GM23338 (cell line): ENCODE data around the gene ZNF853. TPM values are rescaled to one million over a fixed set of nuclear protein-coding genes. Genes with fewer than 3 reads are reported as not detected.

Experiments
- ATAC-seq: fragments of 200-7000 bp; cut with Tn5 transposase; 3 replicates; pipeline ENCODE4 v1.9.1; 2020
- DNase-seq: peaks from one replicate; pipeline ENCODE4 v3.0.0-alpha.2; 2015; ENCODE audit warnings: low spot score
- H2AFZ ChIP-seq: fragments of 200-600 bp; sonication (generic); 2 replicates; pipeline ENCODE4 v1.8.0; 2016; ENCODE audit warnings: antibody characterized with exemption, mild to moderate bottlenecking, moderate library complexity
- H3F3A ChIP-seq: fragments of 200-600 bp; sonication (generic); replicated peaks from 2 replicates; pipeline ENCODE4 v1.8.0; 2017; ENCODE audit warnings: antibody characterized with exemption, mixed run types, low read depth
- H3K27ac ChIP-seq: fragments of 200-600 bp; sonication (generic); 2 replicates; pipeline ENCODE4 v1.6.1; 2016; ENCODE audit warnings: low read depth
- H3K27me3 ChIP-seq: fragments of 200-600 bp; sonication (generic); 2 replicates; pipeline ENCODE4 v1.8.0; 2016; ENCODE audit warnings: mild to moderate bottlenecking, mixed run types, moderate library complexity; ENCODE audit not compliant: insufficient read depth
- H3K36me3 ChIP-seq: fragments of 200-600 bp; sonication (generic); 2 replicates; pipeline ENCODE4 v1.8.0; 2016; ENCODE audit warnings: mild to moderate bottlenecking; ENCODE audit not compliant: insufficient read depth
- H3K4me1 ChIP-seq: fragments of 200-600 bp; sonication (generic); 2 replicates; pipeline ENCODE4 v1.8.0; 2016; ENCODE audit warnings: mild to moderate bottlenecking, moderate library complexity; ENCODE audit not compliant: insufficient read depth
- H3K4me2 ChIP-seq: fragments of 200-600 bp; sonication (generic); 2 replicates; pipeline ENCODE4 v1.7.1; 2017; ENCODE audit warnings: mixed run types
- H3K4me3 ChIP-seq: fragments of 200-600 bp; sonication (generic); 2 replicates; pipeline ENCODE4 v1.6.1; 2016; ENCODE audit warnings: mixed run types
- H3K79me2 ChIP-seq: fragments of 200-600 bp; sonication (generic); replicated peaks from 2 replicates; pipeline ENCODE4 v1.8.0; 2017; ENCODE audit warnings: mild to moderate bottlenecking; ENCODE audit not compliant: insufficient read depth
- H3K9me2 ChIP-seq: fragments of 200-600 bp; sonication (generic); 2 replicates; pipeline ENCODE4 v1.8.0; 2017; ENCODE audit not compliant: insufficient read depth
- H4K20me1 ChIP-seq: fragments of 200-600 bp; sonication (generic); replicated peaks from 2 replicates; pipeline ENCODE4 v1.8.0; 2017; ENCODE audit warnings: mild to moderate bottlenecking; ENCODE audit not compliant: insufficient read depth
- H3K27ac Mint-ChIP-seq: 2 replicates; pipeline ENCODE4 v1.8.0; 2020; ENCODE audit warnings: inconsistent platforms, mild to moderate bottlenecking, moderate library complexity, mixed read lengths
- H3K27me3 Mint-ChIP-seq: 3 replicates; pipeline ENCODE4 v1.8.0; 2022; ENCODE audit warnings: low read depth, mild to moderate bottlenecking, moderate library complexity, mixed read lengths, inconsistent platforms; ENCODE audit not compliant: insufficient read depth, poor library complexity
- H3K36me3 Mint-ChIP-seq: 3 replicates; pipeline ENCODE4 v1.8.0; 2021; ENCODE audit warnings: low read depth, mild to moderate bottlenecking, inconsistent platforms, moderate library complexity, mixed read lengths
- H3K4me1 Mint-ChIP-seq: 3 replicates; pipeline ENCODE4 v1.8.0; 2020; ENCODE audit warnings: mild to moderate bottlenecking, inconsistent platforms, mixed read lengths
- H3K4me3 Mint-ChIP-seq: 3 replicates; pipeline ENCODE4 v1.8.0; 2021; ENCODE audit warnings: moderate library complexity, mild to moderate bottlenecking, inconsistent platforms, mixed read lengths
- H3K9me3 Mint-ChIP-seq: 3 replicates; pipeline ENCODE4 v1.8.0; 2020; ENCODE audit warnings: moderate library complexity, mild to moderate bottlenecking, inconsistent platforms, mixed read lengths
- EZH2 ChIP-seq: fragments of 200-600 bp; sonication (generic); IDR thresholded peaks from one replicate; pipeline ENCODE4 v1.8.0; 2017; ENCODE audit warnings: antibody characterized with exemption, mild to moderate bottlenecking, low read depth; ENCODE audit not compliant: unreplicated experiment
- EZH2phosphoT487 ChIP-seq: fragments of 200-600 bp; sonication (generic); IDR thresholded peaks from one replicate; pipeline ENCODE4 v1.8.1; 2018; ENCODE audit warnings: antibody characterized with exemption; ENCODE audit not compliant: unreplicated experiment
- ZNF462 ChIP-seq: fragments of 250-450 bp; sonication (Bioruptor Pico); IDR thresholded peaks from 2 replicates; pipeline ENCODE4 v1.5.0; 2020; ENCODE audit warnings: mild to moderate bottlenecking, moderate library complexity
- polyA plus RNA-seq: library from polyadenylated mRNA; unstranded; fragments of >200 nt; fragmentation: Nextera tagmentation; extraction: Ambion mirVana; gene quantifications from 2 replicates; pipeline ENCODE4 v1.2.1, GENCODE V29; 2016
- total RNA-seq: library from RNA; depleted of rRNA; stranded (reverse); fragments of >200 nt; shearing (Covaris generic); gene quantifications from 2 replicates; pipeline ENCODE4 v1.2.3, GENCODE V29; 2014
- TF ChIP-seq, protein P1 (sequence below), 2 experiments: fragments of 200-600 bp in 1 of 2; sonication (generic) in 1 of 2; conservative IDR thresholded peaks; 2 replicates each; pipeline versions ENCODE4 v1.5.1 to v1.6.1; 2016 to 2017; ENCODE audit warnings: antibody characterized with exemption in 2 of 2, low read depth in 2 of 2, mild to moderate bottlenecking in 2 of 2, moderate library complexity in 1 of 2

ZNF853 gene
- total and polyA plus RNA-seq, 2 experiments from 2014 or later: 0.32 to 8.9 TPM

DNA sequence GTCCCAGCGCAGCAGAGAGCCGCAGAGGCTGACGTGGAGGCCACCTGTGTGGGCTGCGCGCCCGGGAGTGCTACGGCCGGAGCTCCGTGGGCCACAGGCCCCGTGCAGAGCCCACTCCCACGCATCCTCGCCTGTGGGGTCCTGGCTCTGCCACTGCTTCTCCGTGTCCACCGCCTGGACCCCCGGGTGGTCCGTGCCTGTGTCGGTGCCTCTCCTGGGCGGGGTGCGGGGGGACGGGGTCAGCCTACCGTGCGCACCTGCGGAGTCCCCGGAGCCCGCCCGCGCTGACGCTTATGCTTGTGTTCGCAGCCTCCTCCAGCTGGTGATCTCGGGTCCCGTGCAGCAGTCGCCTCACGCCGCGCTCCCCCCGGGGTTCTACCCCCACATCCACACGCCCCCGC lies 7.8 kb upstream of the ZNF853 start:
- DNase-seq (peak; percentile 28), ATAC-seq (peak; percentile 52)
- no peaks in the 10 kb centered on the region; the same call in 2 of the 3 replicates for H3K4me1 Mint-ChIP-seq
- no peak overlapping the region for H3K27ac ChIP-seq
- no peaks in the 10 kb centered on the region for H3K4me1 ChIP-seq
- no peaks in the 10 kb centered on the region for H3K27me3 ChIP-seq
- H3K36me3 Mint-ChIP-seq: peaks cover 26% of the 10 kb centered on the region
- no peak overlapping the region for H2AFZ ChIP-seq
- peaks cover 8% of the 10 kb centered on the region for H3K27me3 Mint-ChIP-seq
- no peaks in the 10 kb centered on the region for H3K36me3 ChIP-seq
- no peak overlapping the region for H3K27ac Mint-ChIP-seq
- no peak overlapping the region for H3K4me3 ChIP-seq
- no peaks in the 10 kb centered on the region for H3F3A ChIP-seq
- TF ChIP-seq ZNF462 (CRISPR knock-in tag): no peak
- no peak for TF ChIP-seq EZH2
- no peak for TF ChIP-seq EZH2phosphoT487
- TF ChIP-seq, protein P1, sequence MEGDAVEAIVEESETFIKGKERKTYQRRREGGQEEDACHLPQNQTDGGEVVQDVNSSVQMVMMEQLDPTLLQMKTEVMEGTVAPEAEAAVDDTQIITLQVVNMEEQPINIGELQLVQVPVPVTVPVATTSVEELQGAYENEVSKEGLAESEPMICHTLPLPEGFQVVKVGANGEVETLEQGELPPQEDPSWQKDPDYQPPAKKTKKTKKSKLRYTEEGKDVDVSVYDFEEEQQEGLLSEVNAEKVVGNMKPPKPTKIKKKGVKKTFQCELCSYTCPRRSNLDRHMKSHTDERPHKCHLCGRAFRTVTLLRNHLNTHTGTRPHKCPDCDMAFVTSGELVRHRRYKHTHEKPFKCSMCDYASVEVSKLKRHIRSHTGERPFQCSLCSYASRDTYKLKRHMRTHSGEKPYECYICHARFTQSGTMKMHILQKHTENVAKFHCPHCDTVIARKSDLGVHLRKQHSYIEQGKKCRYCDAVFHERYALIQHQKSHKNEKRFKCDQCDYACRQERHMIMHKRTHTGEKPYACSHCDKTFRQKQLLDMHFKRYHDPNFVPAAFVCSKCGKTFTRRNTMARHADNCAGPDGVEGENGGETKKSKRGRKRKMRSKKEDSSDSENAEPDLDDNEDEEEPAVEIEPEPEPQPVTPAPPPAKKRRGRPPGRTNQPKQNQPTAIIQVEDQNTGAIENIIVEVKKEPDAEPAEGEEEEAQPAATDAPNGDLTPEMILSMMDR (conservative IDR thresholded peaks at IDR 0.05; ENCODE audit: low read depth in 2 of 2): no peak
- H3K9me2 ChIP-seq: no peaks in the 10 kb centered on the region
- H4K20me1 ChIP-seq: 0 out of 2 replicates have a peak, but pooled peaks cover under 1% of the 10 kb centered on the region
- H3K4me3 Mint-ChIP-seq: no peak overlapping the region
- no peaks in the 10 kb centered on the region for H3K79me2 ChIP-seq
- H3K4me2 ChIP-seq: no peak overlapping the region
- no peaks in the 10 kb centered on the region; the same call in 2 of the 3 replicates for H3K9me3 Mint-ChIP-seq
